ENCODE measurements around the gene EP400. TPM values are rescaled to one million over a fixed set of nuclear protein-coding genes. Genes with fewer than 3 reads are reported as not detected.
"Not testable (repeated sequence)": the region's sequence is repeated elsewhere in the genome, so short reads cannot be mapped to it uniquely, and the experiment has no call there.

The EP400 gene
- total RNA-seq, 6 experiments from 2014 or later = 10.9 to 16.3 (median 13.3) TPM

DNA sequence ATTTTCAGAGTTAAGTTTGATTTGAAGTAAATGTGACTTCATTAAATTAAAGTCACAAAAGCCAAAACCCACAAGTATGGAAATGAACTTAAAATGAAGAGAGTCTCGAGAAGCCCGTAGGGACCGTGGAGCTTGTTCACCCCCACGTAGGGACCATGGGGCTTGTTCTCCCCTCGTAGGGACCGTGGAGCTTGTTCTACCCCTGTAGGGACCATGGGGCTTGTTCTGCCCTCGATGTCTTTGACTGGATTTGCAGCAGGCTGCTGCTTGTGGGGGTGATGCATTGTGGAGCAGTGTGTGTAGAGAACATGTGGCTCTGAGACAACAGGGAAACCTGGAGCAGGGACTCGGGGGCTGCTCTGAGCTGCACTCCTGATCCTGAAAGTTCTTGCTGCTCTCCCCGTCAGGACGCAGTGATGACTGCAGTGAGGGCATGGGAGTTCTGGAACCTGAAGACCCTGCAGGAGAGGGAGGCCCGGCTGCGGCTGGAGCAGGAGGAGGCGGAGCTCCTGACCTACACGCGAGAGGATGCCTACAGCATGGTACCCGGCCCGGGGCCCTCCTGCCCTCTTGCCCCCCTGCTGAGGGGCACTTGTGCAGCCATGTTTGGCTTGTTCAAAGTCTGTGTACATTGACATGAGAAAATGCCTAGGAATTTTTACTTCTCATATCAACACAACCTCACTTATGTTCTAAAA lies 94.2 kb downstream of the EP400 start:
- intact Hi-C loops (cut with DNase I) = no loop called here
- no peaks in the 10 kb centered on the region for H3K9me3 ChIP-seq
- no peaks in the 10 kb centered on the region for H3K27me3 ChIP-seq
- H3K4me1 ChIP-seq = no peaks in the 10 kb centered on the region
- H3K36me3 ChIP-seq = peaks cover 0 to 45% (median 17%) of the 10 kb centered on the region in 4 donors
- DNase-seq = peak in 1 of 3 donors; percentile 46
- WGBS (ENCODE audit: insufficient coverage, low coverage, low lambda C conversion rate, missing lambda C conversion rate) = 92% methylated on average over 7 of the region's 17 CpGs
- no peak overlapping the region for H3K4me3 ChIP-seq
- no peak for ATAC-seq
- TF ChIP-seq, protein P1, sequence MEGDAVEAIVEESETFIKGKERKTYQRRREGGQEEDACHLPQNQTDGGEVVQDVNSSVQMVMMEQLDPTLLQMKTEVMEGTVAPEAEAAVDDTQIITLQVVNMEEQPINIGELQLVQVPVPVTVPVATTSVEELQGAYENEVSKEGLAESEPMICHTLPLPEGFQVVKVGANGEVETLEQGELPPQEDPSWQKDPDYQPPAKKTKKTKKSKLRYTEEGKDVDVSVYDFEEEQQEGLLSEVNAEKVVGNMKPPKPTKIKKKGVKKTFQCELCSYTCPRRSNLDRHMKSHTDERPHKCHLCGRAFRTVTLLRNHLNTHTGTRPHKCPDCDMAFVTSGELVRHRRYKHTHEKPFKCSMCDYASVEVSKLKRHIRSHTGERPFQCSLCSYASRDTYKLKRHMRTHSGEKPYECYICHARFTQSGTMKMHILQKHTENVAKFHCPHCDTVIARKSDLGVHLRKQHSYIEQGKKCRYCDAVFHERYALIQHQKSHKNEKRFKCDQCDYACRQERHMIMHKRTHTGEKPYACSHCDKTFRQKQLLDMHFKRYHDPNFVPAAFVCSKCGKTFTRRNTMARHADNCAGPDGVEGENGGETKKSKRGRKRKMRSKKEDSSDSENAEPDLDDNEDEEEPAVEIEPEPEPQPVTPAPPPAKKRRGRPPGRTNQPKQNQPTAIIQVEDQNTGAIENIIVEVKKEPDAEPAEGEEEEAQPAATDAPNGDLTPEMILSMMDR (IDR thresholded peaks at IDR 0.05) = no peak
- TF ChIP-seq POLR2A (IDR thresholded peaks at IDR 0.05) = no peak
- H3K27ac ChIP-seq = no peak overlapping the region

DNA sequence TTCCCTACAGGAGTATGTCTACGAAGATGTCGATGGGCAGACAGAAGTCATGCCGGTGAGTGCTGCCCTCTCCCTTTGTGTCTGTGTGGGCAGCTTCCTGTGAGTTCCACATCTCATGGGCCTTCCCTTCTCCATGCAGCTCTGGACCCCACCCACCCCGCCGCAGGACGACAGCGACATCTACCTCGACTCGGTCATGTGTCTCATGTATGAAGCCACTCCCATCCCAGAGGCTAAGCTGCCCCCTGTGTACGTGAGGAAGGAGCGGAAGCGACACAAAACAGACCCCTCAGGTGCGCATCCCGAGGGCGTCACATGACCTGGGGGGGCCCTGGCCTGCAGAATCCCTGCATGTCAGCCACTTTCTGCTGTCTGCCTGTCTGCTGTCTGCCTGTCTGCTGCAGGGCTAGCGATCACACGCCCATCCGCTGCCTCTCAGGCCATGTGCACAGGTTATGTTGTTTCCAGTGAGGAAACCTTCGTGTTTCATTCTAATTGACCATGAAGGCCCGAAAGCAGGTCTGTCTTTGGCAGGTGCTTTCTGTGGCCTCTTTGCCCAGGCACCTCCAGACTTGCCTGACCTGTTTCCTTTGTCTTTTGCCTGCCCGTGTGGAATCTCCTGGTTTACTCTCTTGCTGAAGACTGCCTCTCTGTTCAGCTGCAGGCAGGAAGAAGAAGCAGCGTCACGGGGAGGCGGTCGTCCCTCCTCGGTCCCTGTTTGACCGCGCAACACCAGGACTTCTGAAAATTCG lies 95.1 kb downstream of the EP400 start:
- H3K4me1 ChIP-seq = no peaks in the 10 kb centered on the region
- peaks cover 0 to 52% (median 19%) of the 10 kb centered on the region in 4 donors for H3K36me3 ChIP-seq
- H3K9me3 ChIP-seq = no peaks in the 10 kb centered on the region
- H3K27ac ChIP-seq = no peak overlapping the region
- no peaks in the 10 kb centered on the region for H3K27me3 ChIP-seq
- no peak overlapping the region for H3K4me3 ChIP-seq
- no peak for TF ChIP-seq POLR2A (IDR thresholded peaks at IDR 0.05)
- TF ChIP-seq, protein P1 (IDR thresholded peaks at IDR 0.05) = no peak
- WGBS (ENCODE audit: insufficient coverage, low coverage, low lambda C conversion rate, missing lambda C conversion rate) = 95% methylated on average over 20 of the region's 29 CpGs
- peak in 1 of 3 donors; percentile 0 for DNase-seq
- peak in 1 of 4 donors; percentile 10 for ATAC-seq
- intact Hi-C loops (cut with DNase I) = no loop called here

DNA sequence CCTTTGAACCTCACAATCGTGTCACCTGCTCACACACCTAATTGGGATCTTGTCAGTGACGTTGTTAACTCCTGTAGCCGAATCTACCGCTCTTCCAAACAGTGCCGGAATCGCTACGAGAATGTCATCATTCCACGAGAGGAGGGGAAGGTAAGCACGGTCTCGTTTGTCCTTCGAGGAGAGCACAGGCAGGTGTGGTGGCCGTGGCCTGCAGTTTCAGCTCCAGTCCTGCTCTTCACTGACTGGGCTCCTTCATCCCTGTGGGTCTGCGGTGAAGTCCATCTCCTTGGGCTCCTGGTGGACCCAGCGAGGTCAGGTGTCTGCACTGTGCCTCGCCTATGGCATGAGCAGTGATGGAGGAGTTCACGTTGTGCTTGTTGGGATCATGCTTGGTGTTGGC lies 96.0 kb downstream of the EP400 start:
- Histone ChIP-seq H3K27ac (no peak overlapping the region), H3K4me1 (no peaks in the 10 kb centered on the region), H3K4me3 (no peak overlapping the region), H3K36me3 (peaks cover 0 to 59% (median 22%) of the 10 kb centered on the region in 4 donors), H3K27me3 (no peaks in the 10 kb centered on the region), H3K9me3 (no peaks in the 10 kb centered on the region)
- TF ChIP-seq POLR2A (IDR thresholded peaks at IDR 0.05) = no peak
- TF ChIP-seq, protein P1 (IDR thresholded peaks at IDR 0.05) = no peak
- ATAC-seq = no peak
- 94% methylated on average over 12 of the region's 16 CpGs for WGBS (ENCODE audit: insufficient coverage, low coverage, low lambda C conversion rate, missing lambda C conversion rate)
- intact Hi-C loops (cut with DNase I) = no loop called here
- DNase-seq = no peak

DNA sequence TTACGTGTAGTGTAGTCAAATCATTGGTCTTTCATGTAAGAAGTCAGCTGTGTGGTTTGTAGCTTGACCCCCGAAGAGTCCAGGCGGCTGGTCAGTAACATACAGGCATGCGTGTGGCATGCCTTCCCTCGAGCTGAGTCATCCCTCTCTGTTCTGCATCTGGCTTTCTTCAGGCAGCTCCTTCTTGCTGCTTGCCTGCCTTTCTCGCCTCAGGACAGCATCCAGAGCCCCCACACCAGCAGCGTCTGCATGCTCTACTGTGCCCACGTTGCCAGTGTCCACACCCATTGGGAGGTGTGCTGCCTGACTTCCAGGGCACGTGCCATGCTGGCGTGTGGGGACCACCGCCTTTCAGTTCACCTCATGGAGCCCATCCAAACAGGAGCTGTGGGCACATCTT lies 96.8 kb downstream of the EP400 start:
- no peaks in the 10 kb centered on the region for H3K4me1 ChIP-seq
- 70% methylated on average over 2 of the region's 11 CpGs for WGBS (ENCODE audit: insufficient coverage, low coverage, low lambda C conversion rate, missing lambda C conversion rate)
- no peaks in the 10 kb centered on the region for H3K9me3 ChIP-seq
- no peak for TF ChIP-seq POLR2A (IDR thresholded peaks at IDR 0.05)
- TF ChIP-seq, protein P1 (IDR thresholded peaks at IDR 0.05) = no peak
- ATAC-seq (no peak), DNase-seq (no peak)
- intact Hi-C loops (cut with DNase I) = no loop called here
- no peak overlapping the region for H3K4me3 ChIP-seq
- no peak overlapping the region for H3K27ac ChIP-seq
- H3K36me3 ChIP-seq = peaks cover 0 to 64% (median 25%) of the 10 kb centered on the region in 4 donors
- H3K27me3 ChIP-seq = no peaks in the 10 kb centered on the region

- H3K27ac ChIP-seq; H3K4me3 ChIP-seq; H3K4me1 ChIP-seq; DNase-seq; H3K9me3 ChIP-seq; intact Hi-C loops (cut with DNase I); H3K27me3 ChIP-seq; ATAC-seq: not testable (repeated sequence)
- 80% methylated on average over 9 of the region's 11 CpGs for WGBS (ENCODE audit: insufficient coverage, low coverage, low lambda C conversion rate, missing lambda C conversion rate)
- peaks cover 0 to 64% (median 26%) of the 10 kb centered on the region in 4 donors for H3K36me3 ChIP-seq
These were observed 97.9 kb downstream of the EP400 start for GRCh38 chr12:132047630-132048029.
